Sciatic nerve (tissue), 2 donors: ENCODE results near the gene DGKD. TPM values are rescaled to one million over a fixed set of nuclear protein-coding genes. Genes with fewer than 3 reads are reported as not detected.

Source experiments
- ATAC-seq: fragments of 200-7000 bp; cut with Tn5 transposase; one replicate; pipeline ENCODE4 v1.9.1; 2020; ENCODE audit warnings: mild to moderate bottlenecking, moderate library complexity
- DNase-seq: peaks from one replicate; pipeline ENCODE4 v3.0.0-alpha.2; 2020; ENCODE audit warnings: low spot score
- intact Hi-C: fragments of 100-400 bp; cut with DNase I; formaldehyde crosslinking; loops from one replicate; pipeline ENCODE4 v1.14.2; 2022
- total RNA-seq: library from RNA; stranded (reverse); fragmentation: NEBNext Ultra II Directional; extraction: Animal tissue kit (Norgen Biotek cat#: 25700); gene quantifications from one replicate; pipeline ENCODE4 v1.2.1, GENCODE V29; 2021
- donor health status: DM: no; HTN: no; CAD: no.
- donor health status: DM: no; HTN: no; CAD: no.

DGKD gene
- total RNA-seq, 1 donor from 2014 or later: 35.8 TPM

GRCh38 chr2:233492078-233492477, 137.8 kb downstream of the DGKD start:
- DNase-seq: no peak
- intact Hi-C loops: no loop called here
- ATAC-seq: no peak

GRCh38 chr2:233492751-233493150, 138.5 kb downstream of the DGKD start:
- ATAC-seq: no peak
- intact Hi-C loops: no loop called here
- DNase-seq: no peak

DNA sequence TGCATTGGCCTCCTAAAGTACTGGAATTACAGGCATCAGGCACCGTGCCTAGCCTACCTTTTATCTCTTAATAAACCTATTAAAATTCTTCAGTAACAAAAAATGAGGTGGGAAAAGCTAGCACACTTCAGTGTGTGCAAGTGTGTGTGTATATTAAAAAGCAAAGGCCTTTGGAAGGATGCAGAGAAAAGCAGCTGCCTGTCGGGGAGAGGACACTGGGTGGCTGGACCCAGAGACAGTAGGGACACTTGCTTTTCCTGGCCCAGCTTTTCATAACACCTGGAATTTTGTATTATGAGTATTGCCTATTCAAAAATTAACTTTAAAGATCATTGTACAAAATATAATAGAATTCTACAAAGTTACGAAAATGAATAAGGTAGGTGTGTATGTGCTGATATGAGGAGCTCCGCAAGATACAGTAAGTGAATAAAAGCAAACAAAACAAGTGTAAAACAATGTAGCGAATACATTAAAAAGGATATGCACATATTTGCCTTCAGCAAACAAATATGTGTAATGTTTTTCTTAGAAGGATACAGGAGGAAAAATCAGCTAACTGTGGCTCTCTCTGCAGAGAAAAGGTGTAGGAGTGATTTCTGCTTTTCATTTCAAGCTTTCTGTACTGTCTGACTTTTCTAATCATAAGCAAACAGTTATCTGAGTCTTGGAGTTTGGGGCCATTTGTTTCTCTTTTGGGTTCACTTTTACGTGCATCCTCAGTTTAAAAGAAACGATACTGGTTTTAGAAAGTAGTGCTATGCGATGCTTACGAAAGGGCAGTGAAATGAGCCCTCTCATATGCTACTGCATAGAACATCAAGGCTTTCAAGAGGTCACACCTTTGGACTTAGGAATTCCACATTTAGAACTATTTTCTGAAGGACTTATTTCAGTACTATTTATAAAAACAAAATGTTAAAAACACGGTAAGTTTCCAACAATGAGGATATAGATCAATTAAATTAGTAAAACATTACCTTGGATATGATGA, 141.5 kb downstream of the DGKD start:
- DNase-seq (no peak), ATAC-seq (no peak)
- intact Hi-C loops: no loop called here

- ATAC-seq: no peak
- intact Hi-C loops: no loop called here
- no peak for DNase-seq
Observed at GRCh38 chr2:233497692-233498091, 143.4 kb downstream of the DGKD start.

DNA sequence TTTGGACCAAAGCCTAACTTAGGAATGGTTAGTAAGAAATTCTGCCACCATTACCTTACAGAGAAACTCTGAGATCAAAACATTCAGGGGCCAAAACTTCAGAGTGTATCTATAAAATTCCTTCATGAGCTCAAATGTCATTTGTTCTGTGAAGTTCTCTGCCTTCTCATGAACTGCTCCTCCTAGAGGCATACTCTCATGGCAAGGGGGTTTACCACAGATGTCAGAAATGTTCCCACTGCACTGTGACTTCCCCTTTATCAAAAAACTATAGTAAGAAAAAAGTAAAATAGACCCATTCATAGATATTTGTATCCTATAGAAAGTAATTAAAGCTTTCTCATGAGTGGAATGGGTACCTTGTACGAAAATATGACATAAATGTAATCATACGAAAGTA, 143.8 kb downstream of the DGKD start:
- ATAC-seq (no peak), DNase-seq (no peak)
- intact Hi-C loops: no loop called here

DNA sequence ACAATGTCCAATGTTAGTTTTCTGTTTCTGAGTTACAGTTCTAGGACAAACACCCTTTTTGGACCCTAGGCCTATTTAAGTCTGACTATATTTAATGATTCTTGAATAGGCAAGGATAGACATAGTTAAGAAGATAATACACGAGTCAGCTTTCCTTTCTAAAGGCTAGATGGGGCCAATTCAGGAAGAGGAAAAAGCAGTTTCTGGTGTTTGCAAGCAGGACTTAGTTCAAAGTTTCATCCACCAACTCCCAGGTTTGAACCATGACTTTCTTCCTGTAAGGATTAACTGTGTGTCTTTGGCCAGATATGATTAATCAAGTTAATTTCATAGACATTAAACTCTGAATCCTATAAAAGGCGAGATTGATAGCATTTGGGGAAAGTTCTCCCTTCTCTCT, 145.6 kb downstream of the DGKD start:
- intact Hi-C loops: no loop called here
- no peak for DNase-seq

GRCh38 chr2:233501198-233502076, 147.1 kb downstream of the DGKD start:
- intact Hi-C loops: no loop called here
- no peak for DNase-seq
- no peak for ATAC-seq

More for the DNA sequence above, 145.6 kb downstream of the DGKD start:
- ATAC-seq: no peak

GRCh38 chr2:233503481-233503880, 149.2 kb downstream of the DGKD start:
- ATAC-seq: no peak
- no peak for DNase-seq
- intact Hi-C loops: no loop called here

- DNase-seq (no peak), ATAC-seq (no peak)
- intact Hi-C loops: no loop called here
Observed at GRCh38 chr2:233503947-233504637, 149.8 kb downstream of the DGKD start.

GRCh38 chr2:233513953-233514655, 159.8 kb downstream of the DGKD start:
- intact Hi-C loops: no loop called here
- DNase-seq (no peak), ATAC-seq (no peak)

- intact Hi-C loops: no loop called here
- DNase-seq: no peak
- no peak for ATAC-seq
Observed at GRCh38 chr2:233519787-233520611, 165.7 kb downstream of the DGKD start.

Other genes with a start within 250 kb of the DGKD start
- 26.4 TPM for gene ATG16L1, start 102.8 kb upstream of the DGKD start, total RNA-seq
- gene SAG, start 46.7 kb upstream of the DGKD start, total RNA-seq: not detected
- 61.0 TPM for gene USP40, start 212.3 kb downstream of the DGKD start, total RNA-seq